AG04450 (cell line): ENCODE results near the gene CYP27C1. TPM values are rescaled to one million over a fixed set of nuclear protein-coding genes. Genes with fewer than 3 reads are reported as not detected.

Source experiments
- CTCF ChIA-PET: fragments of 300-600, 350-600 bp; formaldehyde crosslinking; extraction: SDS; loops from one replicate; lab custom pipeline; 2022; ENCODE audit warnings: antibody characterized with exemption, inconsistent platforms; lab: Charles Lee
- POLR2A ChIA-PET: fragments of 350-600 bp; formaldehyde crosslinking; extraction: SDS; loops from one replicate; lab custom pipeline; 2021; ENCODE audit warnings: antibody characterized with exemption, inconsistent platforms; lab: Yijun Ruan, JAX
- DNase-seq: peaks from one replicate; pipeline ENCODE4 v3.0.0-alpha.2; 2011; ENCODE audit warnings: low read depth, low spot score
- H3K27ac ChIP-seq: one replicate; pipeline ENCODE4 v1.5.1; 2012; ENCODE audit warnings: low read depth, low read length, control low read depth
- H3K27me3 ChIP-seq: one replicate; pipeline ENCODE4 v1.6.0; 2012; ENCODE audit warnings: low read length; ENCODE audit not compliant: control insufficient read depth, insufficient read depth
- H3K4me3 ChIP-seq: 2 replicates; pipeline ENCODE4 v1.5.1; 2011; ENCODE audit warnings: mild to moderate bottlenecking, low read depth, low read length, control low read depth
- H3K9me3 ChIP-seq: 2 replicates; pipeline ENCODE4 v1.5.1; 2012; ENCODE audit warnings: low read length; ENCODE audit not compliant: control insufficient read depth, insufficient read depth
- polyA plus RNA-seq: library from polyadenylated mRNA; depleted of rRNA; stranded (reverse); fragments of >200 nt; gene quantifications from 2 replicates; pipeline ENCODE4 v1.2.3, GENCODE V29; 2011
- TF ChIP-seq, protein P1 (sequence below): IDR thresholded peaks from 2 replicates; pipeline ENCODE4 v1.5.1; 2011; ENCODE audit warnings: low read depth, low read length, control low read depth, inconsistent platforms

CYP27C1 gene
- polyA plus RNA-seq, 1 experiment, result not detected

DNA sequence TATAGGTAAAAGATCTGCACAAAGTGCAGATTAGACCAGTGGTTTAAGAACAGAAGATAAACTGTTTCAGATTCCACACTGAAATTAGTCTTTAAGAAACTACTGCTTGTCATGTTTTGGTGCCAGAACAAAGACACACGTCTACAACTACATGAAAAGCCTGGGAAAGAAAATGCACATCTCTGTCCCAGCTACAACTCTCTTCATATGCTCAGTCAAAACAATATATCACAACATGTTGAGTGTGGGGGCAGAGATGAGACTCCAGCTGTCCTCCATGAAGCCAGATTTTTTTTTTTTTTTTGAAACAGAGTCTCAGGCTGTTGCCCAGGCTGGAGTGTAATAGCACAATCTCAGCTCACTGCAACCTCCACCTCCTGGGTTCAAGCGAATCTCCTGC lies 60.6 kb downstream of the CYP27C1 start:
- H3K27me3 ChIP-seq, result no peaks in the 10 kb centered on the region
- H3K4me3 ChIP-seq, result no peak overlapping the region
- ChIA-PET CTCF (no interaction called here), POLR2A (no interaction called here)
- DNase-seq, result no peak
- TF ChIP-seq, protein P1, sequence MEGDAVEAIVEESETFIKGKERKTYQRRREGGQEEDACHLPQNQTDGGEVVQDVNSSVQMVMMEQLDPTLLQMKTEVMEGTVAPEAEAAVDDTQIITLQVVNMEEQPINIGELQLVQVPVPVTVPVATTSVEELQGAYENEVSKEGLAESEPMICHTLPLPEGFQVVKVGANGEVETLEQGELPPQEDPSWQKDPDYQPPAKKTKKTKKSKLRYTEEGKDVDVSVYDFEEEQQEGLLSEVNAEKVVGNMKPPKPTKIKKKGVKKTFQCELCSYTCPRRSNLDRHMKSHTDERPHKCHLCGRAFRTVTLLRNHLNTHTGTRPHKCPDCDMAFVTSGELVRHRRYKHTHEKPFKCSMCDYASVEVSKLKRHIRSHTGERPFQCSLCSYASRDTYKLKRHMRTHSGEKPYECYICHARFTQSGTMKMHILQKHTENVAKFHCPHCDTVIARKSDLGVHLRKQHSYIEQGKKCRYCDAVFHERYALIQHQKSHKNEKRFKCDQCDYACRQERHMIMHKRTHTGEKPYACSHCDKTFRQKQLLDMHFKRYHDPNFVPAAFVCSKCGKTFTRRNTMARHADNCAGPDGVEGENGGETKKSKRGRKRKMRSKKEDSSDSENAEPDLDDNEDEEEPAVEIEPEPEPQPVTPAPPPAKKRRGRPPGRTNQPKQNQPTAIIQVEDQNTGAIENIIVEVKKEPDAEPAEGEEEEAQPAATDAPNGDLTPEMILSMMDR, result no peak
- H3K27ac ChIP-seq, result no peak overlapping the region
- no peaks in the 10 kb centered on the region for H3K9me3 ChIP-seq

DNA sequence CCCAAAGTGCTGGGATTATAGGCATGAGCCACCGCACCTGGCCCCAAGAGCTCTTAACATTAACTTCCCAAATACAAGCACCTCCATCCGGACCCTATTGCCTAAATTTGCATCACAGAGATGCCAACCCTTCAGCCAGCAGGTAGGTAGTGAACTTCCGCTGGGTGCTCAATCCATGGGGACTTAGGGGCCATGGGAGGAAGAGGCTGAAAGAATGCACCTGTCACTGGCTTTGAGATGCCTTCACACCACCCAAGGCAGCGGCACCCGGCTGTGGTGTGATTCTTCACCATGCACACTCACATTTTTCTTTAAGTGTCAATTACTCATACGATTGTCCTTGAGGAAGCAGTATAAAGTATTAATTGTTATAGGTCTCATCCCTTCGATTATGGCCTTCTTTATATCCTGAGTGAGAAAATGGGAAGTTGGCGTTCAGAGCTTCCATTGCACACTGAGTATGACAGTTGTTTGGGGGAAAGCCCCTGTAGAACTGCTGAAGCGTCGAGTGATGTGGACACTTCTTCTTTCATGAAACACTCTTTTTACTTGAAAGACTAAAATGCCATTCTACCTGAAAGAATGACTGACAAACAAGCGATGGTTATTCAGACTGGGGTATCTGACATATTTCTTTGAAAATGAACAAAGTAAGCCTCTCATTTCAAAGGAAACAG lies 61.3 kb downstream of the CYP27C1 start:
- Histone ChIP-seq H3K27me3 (no peaks in the 10 kb centered on the region), H3K4me3 (no peak overlapping the region), H3K9me3 (no peaks in the 10 kb centered on the region), H3K27ac (no peak overlapping the region)
- ChIA-PET CTCF (interaction anchor here (0.9 kb wide), 1 partner anchor 15 kb away, joined by 3 read pairs; no protein-coding TSS in a partner anchor), POLR2A (no interaction called here)
- DNase-seq, result no peak
- TF ChIP-seq, protein P1, result no peak

DNA sequence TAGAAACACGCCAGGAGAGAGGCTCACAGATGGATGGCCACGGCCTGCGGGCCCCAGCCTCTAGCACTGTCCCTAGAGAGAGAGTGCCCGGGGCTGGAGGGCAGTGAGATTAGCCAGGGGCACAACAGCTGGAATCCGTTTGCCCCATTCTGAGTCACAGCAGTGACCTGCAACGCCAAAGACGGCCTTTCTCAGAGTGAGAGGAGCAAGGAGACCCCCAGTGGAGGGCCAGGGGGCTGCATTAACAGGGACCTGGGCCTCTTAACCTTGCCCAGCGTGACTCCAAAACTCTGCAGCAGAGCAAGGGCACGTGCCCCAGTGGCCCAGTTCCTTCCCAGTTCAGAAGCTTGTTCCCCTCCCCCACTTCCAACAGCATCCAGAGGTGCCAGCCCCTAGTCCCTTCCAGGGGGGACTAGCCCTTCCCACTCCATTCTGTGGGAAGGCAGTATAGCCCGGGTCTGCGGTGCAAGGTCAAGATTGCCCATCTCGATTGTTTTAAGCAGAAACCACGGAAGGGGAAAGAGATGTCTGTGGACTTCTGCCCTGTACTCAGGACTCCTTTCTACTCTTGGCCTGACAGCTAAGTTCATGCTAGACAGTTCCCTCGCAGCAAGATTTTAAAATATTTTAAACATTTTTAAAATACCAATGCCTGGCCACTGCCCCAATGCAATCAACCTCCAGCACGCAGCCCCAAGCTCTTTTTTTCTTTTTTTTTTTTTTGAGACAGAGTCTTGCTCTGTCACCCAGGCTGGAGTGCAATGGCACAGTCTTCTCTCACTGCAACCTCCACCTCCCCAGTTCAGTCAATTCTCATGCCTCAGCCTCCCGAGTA lies 62.2 kb downstream of the CYP27C1 start:
- no peak for DNase-seq
- H3K4me3 ChIP-seq, result no peak overlapping the region
- ChIA-PET CTCF (interaction anchor here (0.9 to 1.0 kb wide), 2 partner anchors 16 to 90 kb away, joined by 3 to 4 read pairs; no protein-coding TSS in a partner anchor), POLR2A (no interaction called here)
- H3K27ac ChIP-seq, result no peak overlapping the region
- H3K9me3 ChIP-seq, result no peaks in the 10 kb centered on the region
- H3K27me3 ChIP-seq, result no peaks in the 10 kb centered on the region
- TF ChIP-seq, protein P1, result peak; percentile 31; the same call in 1 of the 2 replicates

DNA sequence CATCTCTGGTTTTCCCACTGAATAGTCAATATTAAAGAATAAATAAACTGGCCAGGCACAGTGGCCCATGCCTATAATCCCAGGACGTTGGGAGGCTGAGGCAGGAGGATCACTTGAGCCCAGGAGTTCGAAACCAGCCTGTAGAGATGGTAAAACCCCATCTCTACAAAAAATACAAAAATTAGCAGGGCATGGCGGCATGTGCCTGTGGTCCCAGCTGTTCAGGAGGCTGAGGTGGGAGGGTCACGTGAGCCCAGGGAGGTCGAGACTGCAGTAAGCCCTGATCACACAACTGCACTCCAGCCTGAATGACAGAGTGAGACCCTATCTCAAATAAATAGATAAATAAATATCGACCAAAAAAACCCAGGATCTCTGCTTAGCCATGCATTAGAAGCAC lies 63.0 kb downstream of the CYP27C1 start:
- Histone ChIP-seq H3K27ac (no peak overlapping the region), H3K9me3 (no peaks in the 10 kb centered on the region), H3K4me3 (no peak overlapping the region), H3K27me3 (no peaks in the 10 kb centered on the region)
- ChIA-PET POLR2A (no interaction called here), CTCF (interaction anchor here (1.0 kb wide), 1 partner anchor 89 kb away, joined by 4 read pairs; no protein-coding TSS in a partner anchor)
- no peak for DNase-seq
- TF ChIP-seq, protein P1, result no peak

DNA sequence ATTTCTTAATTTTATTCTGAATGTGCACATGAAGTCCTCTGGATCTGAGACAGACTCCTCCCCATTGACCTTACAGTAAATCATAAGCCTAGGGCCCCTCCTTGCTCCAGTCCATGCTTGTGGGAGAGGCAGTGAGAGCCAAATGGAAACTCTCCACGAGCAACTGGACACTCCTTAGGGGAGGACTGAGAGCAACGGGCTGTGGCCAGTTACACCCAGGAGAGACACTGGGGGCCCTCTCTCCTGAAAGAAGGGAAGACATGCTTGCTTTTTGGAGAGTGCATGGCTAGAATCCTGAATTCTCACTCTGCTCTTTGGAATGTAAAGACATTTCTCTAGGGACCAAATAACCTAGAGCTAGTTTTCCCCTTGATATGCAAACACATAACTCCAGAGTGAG lies 64.2 kb downstream of the CYP27C1 start:
- ChIA-PET POLR2A (no interaction called here), CTCF (no interaction called here)
- no peak overlapping the region for H3K4me3 ChIP-seq
- TF ChIP-seq, protein P1, result no peak
- H3K27me3 ChIP-seq, result no peaks in the 10 kb centered on the region
- H3K27ac ChIP-seq, result no peak overlapping the region
- DNase-seq, result no peak
- peaks cover 3% of the 10 kb centered on the region; the same call in 1 of the 2 replicates for H3K9me3 ChIP-seq
